HEK293T (cell line): ENCODE measurements around the gene PLK5.
"Not testable (repeated sequence)": the region's sequence is repeated elsewhere in the genome, so short reads cannot be mapped to it uniquely, and the experiment has no call there.

Experiments
- CTCF ChIA-PET: fragments of 350-600 bp; formaldehyde crosslinking; extraction: SDS; loops from one replicate; lab custom pipeline; 2021; ENCODE audit warnings: antibody characterized with exemption, inconsistent platforms; lab: Yijun Ruan, JAX
- POLR2A ChIA-PET: fragments of 350-600 bp; formaldehyde crosslinking; extraction: SDS; loops from one replicate; lab custom pipeline; 2020; ENCODE audit warnings: antibody characterized with exemption, inconsistent platforms; lab: Yijun Ruan, JAX
- DNase-seq: peaks from one replicate; pipeline ENCODE4 v3.0.0; 2012; ENCODE audit warnings: mixed read lengths; ENCODE audit errors: extremely low spot score
- ARNT ChIP-seq: fragments of 450-650 bp; IDR thresholded peaks from 2 replicates; pipeline ENCODE4 v1.6.1; 2017; ENCODE audit warnings: mild to moderate bottlenecking
- BHLHE40 ChIP-seq: fragments of 450-650 bp; IDR thresholded peaks from 2 replicates; pipeline ENCODE4 v1.6.1; 2016; ENCODE audit warnings: mild to moderate bottlenecking, moderate library complexity, borderline replicate concordance
- CTBP1 ChIP-seq: fragments of 450-650 bp; IDR thresholded peaks from 2 replicates; pipeline ENCODE4 v1.6.1; 2016; ENCODE audit warnings: borderline replicate concordance
- ELF4 ChIP-seq: fragments of 450-650 bp; IDR thresholded peaks from 2 replicates; pipeline ENCODE4 v1.6.1; 2017; ENCODE audit warnings: antibody characterized with exemption
- FOXA1 ChIP-seq: fragments of 450-650 bp; IDR thresholded peaks from 2 replicates; pipeline ENCODE4 v1.6.1; 2016; ENCODE audit warnings: mild to moderate bottlenecking
- FOXK2 ChIP-seq: fragments of 450-650 bp; IDR thresholded peaks from 2 replicates; pipeline ENCODE4 v1.6.1; 2016; ENCODE audit warnings: mild to moderate bottlenecking
- FOXM1 ChIP-seq: fragments of 450-650 bp; IDR thresholded peaks from 2 replicates; pipeline ENCODE4 v1.6.1; 2017; ENCODE audit warnings: mild to moderate bottlenecking, borderline replicate concordance
- HDGF ChIP-seq: fragments of 450-650 bp; IDR thresholded peaks from 2 replicates; pipeline ENCODE4 v1.6.1; 2017; ENCODE audit warnings: antibody characterized with exemption, borderline replicate concordance
- L3MBTL2 ChIP-seq: fragments of 450-650 bp; conservative IDR thresholded peaks from 2 replicates; pipeline ENCODE4 v1.6.1; 2016; ENCODE audit warnings: mild to moderate bottlenecking
- LEF1 ChIP-seq: fragments of 450-650 bp; IDR thresholded peaks from 2 replicates; pipeline ENCODE4 v1.6.1; 2017; ENCODE audit warnings: mild to moderate bottlenecking, borderline replicate concordance
- NFRKB ChIP-seq: fragments of 450-650 bp; IDR thresholded peaks from 2 replicates; pipeline ENCODE4 v1.6.1; 2016; ENCODE audit warnings: mild to moderate bottlenecking, moderate library complexity
- PKNOX1 ChIP-seq: fragments of 450-650 bp; IDR thresholded peaks from 2 replicates; pipeline ENCODE4 v1.6.1; 2016
- SP1 ChIP-seq: fragments of 450-650 bp; IDR thresholded peaks from 2 replicates; pipeline ENCODE4 v1.6.1; 2017
- SUZ12 ChIP-seq: fragments of 450-650 bp; IDR thresholded peaks from 2 replicates; pipeline ENCODE4 v1.6.1; 2016; ENCODE audit warnings: mild to moderate bottlenecking
- TARDBP ChIP-seq: fragments of 450-650 bp; IDR thresholded peaks from 2 replicates; pipeline ENCODE4 v1.6.1; 2016
- ZNF384 ChIP-seq: fragments of 450-650 bp; IDR thresholded peaks from 2 replicates; pipeline ENCODE4 v1.6.1; 2016

The PLK5 gene

DNA sequence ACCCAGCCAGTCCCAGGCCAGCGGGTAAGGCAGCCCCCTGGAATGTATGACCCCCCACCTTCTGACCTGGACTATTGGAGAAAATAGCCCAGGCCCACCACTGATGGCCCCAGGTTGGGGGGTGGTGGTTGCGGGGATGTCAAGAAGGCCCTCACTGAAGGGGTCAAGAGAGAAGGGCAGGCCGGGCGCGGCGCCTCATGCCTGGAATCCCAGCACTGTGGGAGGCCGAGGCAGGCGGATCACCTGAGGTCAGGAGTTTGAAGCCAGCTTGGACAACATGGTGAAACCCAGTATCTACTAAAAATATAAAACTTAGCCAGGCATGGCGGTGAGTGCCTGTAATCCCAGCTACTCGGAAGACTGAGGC, 9.6 kb upstream of the PLK5 start:
- TF ChIP-seq CTBP1 (no peak), FOXK2 (no peak), ARNT (no peak), SP1 (no peak), PKNOX1 (no peak), SUZ12 (no peak)
- POLR2A ChIA-PET, result no interaction called here
- DNase-seq, result no peak
- CTCF ChIA-PET, result no interaction called here

DNA sequence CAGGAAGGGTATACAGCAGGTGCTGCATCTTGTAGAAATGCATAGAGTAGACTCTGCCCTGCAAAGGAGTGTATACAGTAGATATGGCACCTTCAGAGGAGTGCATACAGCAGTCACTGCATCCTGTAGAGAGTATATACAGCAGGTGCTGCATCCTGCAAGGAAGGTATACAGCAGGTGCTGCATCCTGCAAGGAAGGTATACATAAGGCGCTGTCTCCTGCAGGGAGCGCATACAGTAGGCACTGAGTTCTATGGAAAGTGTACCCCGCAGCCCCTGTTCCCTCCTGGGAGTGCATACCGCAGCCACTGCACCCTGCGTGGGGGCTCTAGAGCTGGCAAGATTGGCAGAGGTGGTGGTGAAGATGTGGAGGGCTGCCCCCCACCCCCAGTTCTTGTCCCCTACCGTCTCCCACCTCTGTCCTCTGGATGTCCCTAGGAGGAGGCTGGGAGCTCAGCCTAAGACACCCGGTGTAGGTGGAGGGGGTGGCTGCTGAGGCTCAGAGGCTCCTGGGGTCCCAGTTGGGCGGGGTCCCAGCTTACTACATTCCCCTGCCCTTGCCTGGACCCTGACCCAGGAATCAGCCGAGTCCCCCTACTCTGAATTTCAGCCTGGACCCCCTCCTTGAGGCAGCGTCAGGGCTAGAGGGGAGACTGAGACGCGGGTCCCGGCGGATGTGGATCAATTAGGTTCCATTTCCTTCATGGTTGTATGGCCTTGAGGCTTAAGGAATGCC, 8.7 kb upstream of the PLK5 start:
- ChIA-PET CTCF (no interaction called here), POLR2A (no interaction called here)
- TF ChIP-seq ZNF384, result no peak
- no peak for TF ChIP-seq HDGF
- no peak for TF ChIP-seq SUZ12
- no peak for TF ChIP-seq ARNT
- no peak for TF ChIP-seq SP1
- no peak for TF ChIP-seq TARDBP
- no peak for DNase-seq

- ChIA-PET CTCF (no interaction called here), POLR2A (no interaction called here)
- DNase-seq, result no peak
- no peak for TF ChIP-seq SUZ12
These were observed 7.5 kb upstream of the PLK5 start for GRCh38 chr19:1516395-1516753.

DNA sequence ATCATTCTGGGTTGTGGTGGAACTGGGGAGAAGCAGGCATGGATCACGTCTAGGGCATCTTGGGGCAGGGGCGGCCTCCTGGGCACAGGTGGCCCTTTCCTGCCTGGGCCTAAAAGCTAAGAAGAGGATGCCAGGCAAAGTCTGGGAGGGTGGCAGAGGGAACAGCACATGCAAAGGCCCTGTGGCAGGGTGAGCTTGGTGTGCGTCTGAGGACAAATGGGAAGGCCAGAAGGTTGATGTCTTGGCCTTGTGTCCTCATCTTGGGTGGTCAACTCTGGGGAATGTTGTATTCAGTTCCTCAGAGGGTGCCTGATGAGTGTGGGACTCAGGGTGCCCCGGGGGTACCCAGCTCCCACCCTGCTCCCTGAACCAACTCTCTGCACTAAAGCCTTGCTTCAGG, 5.4 kb upstream of the PLK5 start:
- TF ChIP-seq FOXA1 (no peak), TARDBP (no peak), L3MBTL2 (no peak), ZNF384 (no peak), FOXM1 (no peak), CTBP1 (no peak), PKNOX1 (no peak), HDGF (no peak)
- ChIA-PET CTCF (no interaction called here), POLR2A (no interaction called here)
- no peak for DNase-seq

- DNase-seq, CTCF ChIA-PET, POLR2A ChIA-PET: not testable (repeated sequence)
These were observed 4.1 kb upstream of the PLK5 start for GRCh38 chr19:1519802-1520201.

DNA sequence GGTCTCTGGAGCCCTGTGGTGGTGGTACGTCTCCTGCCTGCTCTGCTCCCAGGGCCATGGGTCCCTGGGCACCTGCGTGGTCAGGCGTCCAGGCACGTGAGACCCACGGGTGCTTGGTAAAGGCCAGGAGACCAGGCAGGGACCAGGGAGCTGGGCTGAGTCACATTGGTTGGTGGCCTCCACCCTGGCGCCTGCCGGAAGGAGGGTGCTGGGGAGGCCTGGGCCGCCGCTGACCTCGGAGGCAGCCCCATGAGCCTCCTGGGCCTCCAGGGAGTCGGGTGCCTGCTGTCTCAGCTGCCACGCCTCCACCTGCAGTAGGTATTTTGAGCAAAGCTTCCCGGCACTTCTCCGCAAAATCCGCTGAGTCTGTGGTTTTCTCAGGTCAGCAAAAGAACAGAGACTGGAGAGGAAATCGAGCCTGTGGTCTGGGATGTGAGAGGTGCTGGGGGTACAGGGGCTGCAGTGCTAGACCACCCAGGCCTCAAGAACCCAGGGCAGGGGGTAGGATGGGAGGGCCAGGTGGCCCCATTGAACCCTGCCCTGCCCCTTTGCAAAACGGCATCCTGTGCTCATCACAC, 3.6 kb upstream of the PLK5 start:
- TF ChIP-seq SUZ12, result no peak
- TF ChIP-seq SP1, result no peak
- no peak for TF ChIP-seq ZNF384
- no peak for TF ChIP-seq L3MBTL2
- TF ChIP-seq CTBP1, result no peak
- TF ChIP-seq ELF4, result no peak
- TF ChIP-seq HDGF, result no peak
- TF ChIP-seq FOXK2, result no peak
- no peak for TF ChIP-seq PKNOX1
- TF ChIP-seq ARNT, result no peak
- TF ChIP-seq FOXM1, result no peak
- TF ChIP-seq LEF1, result no peak
- no peak for TF ChIP-seq BHLHE40
- TF ChIP-seq NFRKB, result no peak
- no peak for TF ChIP-seq FOXA1
- no peak for TF ChIP-seq TARDBP
- no peak for DNase-seq
- CTCF ChIA-PET, result no interaction called here
- POLR2A ChIA-PET, result no interaction called here

DNA sequence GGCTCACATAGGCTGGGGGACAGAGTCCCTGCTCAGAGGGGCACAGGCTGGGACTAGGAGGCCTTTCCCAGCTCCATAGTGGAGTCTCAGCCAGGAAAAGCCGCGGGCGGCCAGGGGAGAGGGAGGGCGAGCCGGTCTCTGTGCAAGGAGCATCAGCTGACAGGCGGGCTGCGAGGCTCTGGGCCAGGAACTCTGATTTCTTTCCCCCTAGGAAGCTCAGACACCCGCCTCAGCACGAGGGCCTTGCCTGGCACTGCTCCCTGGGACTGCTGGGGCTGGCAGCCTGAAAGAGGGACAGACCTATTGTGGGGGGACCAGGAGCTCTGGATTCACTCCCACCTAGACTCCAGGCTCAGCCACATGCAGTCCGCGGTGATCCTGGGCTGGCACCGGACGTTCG, 2.2 kb upstream of the PLK5 start:
- TF ChIP-seq TARDBP (no peak), BHLHE40 (no peak), SP1 (no peak), FOXA1 (no peak), HDGF (no peak), LEF1 (no peak), ARNT (no peak), NFRKB (no peak), L3MBTL2 (no peak), ELF4 (no peak), SUZ12 (no peak), CTBP1 (no peak), PKNOX1 (no peak), FOXK2 (no peak)
- CTCF ChIA-PET, result no interaction called here
- POLR2A ChIA-PET, result no interaction called here
- DNase-seq, result no peak
